ENCODE data around the gene SH2D3C.

GRCh38 chr9:127815512-127816361 is 37.3 kb upstream of the SH2D3C start:
- no peak for TF ChIP-seq CTCF (IDR thresholded peaks at IDR 0.05)
- TF ChIP-seq POLR2A (IDR thresholded peaks at IDR 0.05), result no peak
- no peak for TF ChIP-seq POLR2AphosphoS5 (IDR thresholded peaks at IDR 0.05)
- TF ChIP-seq EP300 (IDR thresholded peaks at IDR 0.05; ENCODE audit: low read depth), result no peak

Measured in transverse colon (tissue), 4 donors.